ENCODE results near the gene SIAH1. TPM values are rescaled to one million over a fixed set of nuclear protein-coding genes. Genes with fewer than 3 reads are reported as not detected.
"Not testable (repeated sequence)": the region's sequence is repeated elsewhere in the genome, so short reads cannot be mapped to it uniquely, and the experiment has no call there.

The SIAH1 gene
- total RNA-seq, 1 experiment from 2014 or later, result 27.2 TPM

GRCh38 chr16:48405153-48405552 lies 19.9 kb upstream of the SIAH1 start:
- intact Hi-C loops (cut with micrococcal nuclease; ENCODE audit: unreplicated experiment), result no loop called here

GRCh38 chr16:48402547-48402946 lies 17.3 kb upstream of the SIAH1 start:
- H3K36me3 ChIP-seq (ENCODE audit: control insufficient read depth, insufficient read depth, low read length); H3K9me3 ChIP-seq; H3K9me3 Mint-ChIP-seq (ENCODE audit: unreplicated experiment); H3K4me3 ChIP-seq (ENCODE audit: low read depth, low read length); H3K27ac Mint-ChIP-seq (ENCODE audit: unreplicated experiment); H3K27me3 ChIP-seq (replicated peaks; ENCODE audit: control insufficient read depth, insufficient read depth, low read length); intact Hi-C loops (cut with micrococcal nuclease; ENCODE audit: unreplicated experiment); POLR2A ChIA-PET; H3K4me1 Mint-ChIP-seq (ENCODE audit: low read depth, unreplicated experiment); BruUV-seq (replicated peaks); H3K36me3 Mint-ChIP-seq (ENCODE audit: insufficient read depth, unreplicated experiment); H3K4me3 Mint-ChIP-seq (ENCODE audit: unreplicated experiment); H3K27me3 Mint-ChIP-seq (ENCODE audit: insufficient read depth, unreplicated experiment); CTCF ChIA-PET; DNase-seq: not testable (repeated sequence)
- peaks cover 13% of the 10 kb centered on the region for H3K4me1 ChIP-seq

More at GRCh38 chr16:48405153-48405552, 19.9 kb upstream of the SIAH1 start:
- Mint-ChIP-seq H3K4me3 (ENCODE audit: unreplicated experiment) (no peak overlapping the region), H3K4me1 (ENCODE audit: low read depth, unreplicated experiment) (peaks cover 7% of the 10 kb centered on the region), H3K27me3 (ENCODE audit: insufficient read depth, unreplicated experiment) (no peaks in the 10 kb centered on the region), H3K36me3 (ENCODE audit: insufficient read depth, unreplicated experiment) (peaks cover 4% of the 10 kb centered on the region), H3K9me3 (ENCODE audit: unreplicated experiment) (no peaks in the 10 kb centered on the region), H3K27ac (ENCODE audit: unreplicated experiment) (no peak overlapping the region)
- DNase-seq, result no peak
- no peak for TF ChIP-seq CTCF (IDR thresholded peaks at IDR 0.05; ENCODE audit: insufficient read depth in 1 of 2, low read depth in 1 of 2, low read length in 1 of 2, severe bottlenecking in 1 of 2, unreplicated experiment in 1 of 2)
- BruUV-seq (replicated peaks), result no TSS peak
- H3K27me3 ChIP-seq (replicated peaks; ENCODE audit: control insufficient read depth, insufficient read depth, low read length), result no peaks in the 10 kb centered on the region
- H3K4me1 ChIP-seq, result peaks cover 26% of the 10 kb centered on the region
- H3K36me3 ChIP-seq (ENCODE audit: control insufficient read depth, insufficient read depth, low read length), result no peaks in the 10 kb centered on the region
- H3K4me3 ChIP-seq (ENCODE audit: low read depth, low read length), result no peak overlapping the region
- POLR2A ChIA-PET, result no interaction called here
- CTCF ChIA-PET, result no interaction called here
- H3K9me3 ChIP-seq, result no peaks in the 10 kb centered on the region

GRCh38 chr16:48395375-48395774 lies 10.2 kb upstream of the SIAH1 start:
- DNase-seq, result no peak
- Histone ChIP-seq H3K27me3 (replicated peaks; ENCODE audit: control insufficient read depth, insufficient read depth, low read length) (no peaks in the 10 kb centered on the region), H3K4me1 (peaks cover 20% of the 10 kb centered on the region), H3K36me3 (ENCODE audit: control insufficient read depth, insufficient read depth, low read length) (no peaks in the 10 kb centered on the region), H3K9me3 (no peaks in the 10 kb centered on the region), H3K4me3 (ENCODE audit: low read depth, low read length) (no peak overlapping the region)
- TF ChIP-seq CTCF (IDR thresholded peaks at IDR 0.05; ENCODE audit: insufficient read depth in 1 of 2, low read depth in 1 of 2, low read length in 1 of 2, severe bottlenecking in 1 of 2, unreplicated experiment in 1 of 2), result no peak
- no peaks in the 10 kb centered on the region for H3K27me3 Mint-ChIP-seq (ENCODE audit: insufficient read depth, unreplicated experiment)
- H3K9me3 Mint-ChIP-seq (ENCODE audit: unreplicated experiment), result no peaks in the 10 kb centered on the region
- H3K27ac Mint-ChIP-seq (ENCODE audit: unreplicated experiment), result no peak overlapping the region
- CTCF ChIA-PET, result no interaction called here
- intact Hi-C loops (cut with micrococcal nuclease; ENCODE audit: unreplicated experiment), result no loop called here
- BruUV-seq (replicated peaks), result no TSS peak
- H3K4me1 Mint-ChIP-seq (ENCODE audit: low read depth, unreplicated experiment), result peaks cover 7% of the 10 kb centered on the region
- POLR2A ChIA-PET, result no interaction called here
- no peak overlapping the region for H3K4me3 Mint-ChIP-seq (ENCODE audit: unreplicated experiment)
- H3K36me3 Mint-ChIP-seq (ENCODE audit: insufficient read depth, unreplicated experiment), result no peaks in the 10 kb centered on the region

GRCh38 chr16:48394355-48394703 lies 9.1 kb upstream of the SIAH1 start:
- Histone ChIP-seq H3K4me3 (ENCODE audit: low read depth, low read length) (no peak overlapping the region), H3K9me3 (no peaks in the 10 kb centered on the region), H3K4me1 (peaks cover 20% of the 10 kb centered on the region), H3K27me3 (replicated peaks; ENCODE audit: control insufficient read depth, insufficient read depth, low read length) (no peaks in the 10 kb centered on the region), H3K36me3 (ENCODE audit: control insufficient read depth, insufficient read depth, low read length) (no peaks in the 10 kb centered on the region)
- DNase-seq, result no peak
- no TSS peak for BruUV-seq (replicated peaks)
- H3K4me1 Mint-ChIP-seq (ENCODE audit: low read depth, unreplicated experiment), result peaks cover 7% of the 10 kb centered on the region
- H3K36me3 Mint-ChIP-seq (ENCODE audit: insufficient read depth, unreplicated experiment), result no peaks in the 10 kb centered on the region
- no peaks in the 10 kb centered on the region for H3K27me3 Mint-ChIP-seq (ENCODE audit: insufficient read depth, unreplicated experiment)
- POLR2A ChIA-PET, result interaction anchor here (0.6 kb wide), 1 partner anchor 188 kb away, joined by 3 read pairs; no protein-coding TSS in a partner anchor
- no peak overlapping the region for H3K27ac Mint-ChIP-seq (ENCODE audit: unreplicated experiment)
- TF ChIP-seq CTCF (IDR thresholded peaks at IDR 0.05; ENCODE audit: insufficient read depth in 1 of 2, low read depth in 1 of 2, low read length in 1 of 2, severe bottlenecking in 1 of 2, unreplicated experiment in 1 of 2), result no peak
- no peaks in the 10 kb centered on the region for H3K9me3 Mint-ChIP-seq (ENCODE audit: unreplicated experiment)
- H3K4me3 Mint-ChIP-seq (ENCODE audit: unreplicated experiment), result no peak overlapping the region
- intact Hi-C loops (cut with micrococcal nuclease; ENCODE audit: unreplicated experiment), result no loop called here
- CTCF ChIA-PET, result no interaction called here
